Measurements from ENCODE around the gene CACHD1. TPM values are rescaled to one million over a fixed set of nuclear protein-coding genes. Genes with fewer than 3 reads are reported as not detected.
"Not testable (repeated sequence)": the region's sequence is repeated elsewhere in the genome, so short reads cannot be mapped to it uniquely, and the experiment has no call there.

Gene CACHD1
- total and polyA plus RNA-seq, 7 donors = 1.1 to 5.8 (median 2.1) TPM

DNA sequence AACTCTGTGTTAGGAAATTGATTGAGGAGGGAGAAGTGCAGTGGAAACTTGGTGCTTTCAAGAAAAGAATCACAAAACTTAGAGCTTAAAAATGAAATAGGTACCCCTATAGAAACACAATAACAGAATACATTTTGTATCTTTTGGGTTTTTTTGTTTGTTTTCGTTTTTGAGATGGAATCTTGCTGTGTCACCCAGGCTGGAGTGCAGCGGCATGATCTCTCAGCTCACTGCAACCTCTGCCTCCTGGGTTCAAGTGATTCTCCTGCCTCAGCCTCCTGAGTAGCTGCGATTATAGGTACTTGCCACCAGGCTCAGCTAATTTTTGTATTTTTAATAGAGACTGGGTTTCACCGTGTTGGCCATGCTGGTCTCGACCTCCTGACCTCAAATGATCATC, 223.5 kb downstream of the CACHD1 start:
- DNase-seq (no peak), ATAC-seq (no peak)
- intact Hi-C loops (cut with DNase I) = no loop called here
- Histone ChIP-seq H3K27me3 (ENCODE audit: insufficient read depth in 3 of 3, low read length in 2 of 3) (no peaks in the 10 kb centered on the region), H3K4me1 (no peaks in the 10 kb centered on the region), H3K36me3 (ENCODE audit: insufficient read depth in 1 of 2, low read depth in 1 of 2) (peaks cover 4 to 12% of the 10 kb centered on the region in 2 donors), H3K9me3 (no peaks in the 10 kb centered on the region), H3K27ac (no peak overlapping the region), H3K4me3 (no peak overlapping the region)
- WGBS, 3 donors = 88 to 93% (median 93%) methylated on average over 5 of the region's 5 CpGs
- TF ChIP-seq CTCF (IDR thresholded peaks at IDR 0.05) = no peak

DNA sequence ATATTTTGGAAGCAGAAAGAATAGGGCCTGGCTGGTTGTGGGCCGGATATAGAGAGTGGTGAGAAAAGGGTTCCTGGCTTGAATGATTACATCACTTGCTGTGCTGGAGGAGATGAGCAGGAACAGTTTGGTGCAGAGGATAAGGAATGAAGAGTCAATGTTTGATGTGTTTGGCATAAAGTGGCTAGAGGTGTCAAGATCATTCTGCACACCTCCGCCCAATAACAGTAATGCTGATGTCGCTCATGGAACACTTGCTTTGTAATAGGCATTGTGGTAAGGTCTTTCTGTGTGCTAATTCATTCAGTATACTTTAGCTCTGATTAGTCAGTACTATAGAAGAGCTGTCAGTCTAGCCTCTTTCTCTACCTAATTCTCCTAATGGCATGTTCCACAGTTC, 226.9 kb downstream of the CACHD1 start:
- ATAC-seq = no peak
- Histone ChIP-seq H3K27me3 (ENCODE audit: insufficient read depth in 3 of 3, low read length in 2 of 3) (no peaks in the 10 kb centered on the region), H3K4me3 (no peak overlapping the region), H3K4me1 (no peaks in the 10 kb centered on the region), H3K27ac (no peak overlapping the region), H3K9me3 (no peaks in the 10 kb centered on the region), H3K36me3 (ENCODE audit: insufficient read depth in 1 of 2, low read depth in 1 of 2) (peaks cover under 1 to 4% of the 10 kb centered on the region in 2 donors)
- intact Hi-C loops (cut with DNase I) = no loop called here
- WGBS, 3 donors = 98 to 100% (median 98%) methylated on average over 3 of the region's 3 CpGs
- TF ChIP-seq CTCF (IDR thresholded peaks at IDR 0.05) = no peak
- no peak for DNase-seq

GRCh38 chr1:64699327-64699726, 229.4 kb downstream of the CACHD1 start:
- H3K36me3 ChIP-seq (ENCODE audit: insufficient read depth in 1 of 2, low read depth in 1 of 2) = peaks cover 0 to 4% of the 10 kb centered on the region in 2 donors
- no peak for TF ChIP-seq CTCF (IDR thresholded peaks at IDR 0.05)
- ATAC-seq (no peak), DNase-seq (no peak)
- no peaks in the 10 kb centered on the region for H3K4me1 ChIP-seq
- no peaks in the 10 kb centered on the region for H3K9me3 ChIP-seq
- intact Hi-C loops (cut with DNase I) = no loop called here
- 33 to 48% (median 37%) methylated on average over 8 of the region's 8 CpGs for WGBS, 3 donors
- no peaks in the 10 kb centered on the region for H3K27me3 ChIP-seq (ENCODE audit: insufficient read depth in 3 of 3, low read length in 2 of 3)
- no peak overlapping the region for H3K27ac ChIP-seq
- no peak overlapping the region for H3K4me3 ChIP-seq

GRCh38 chr1:64701071-64701470, 231.1 kb downstream of the CACHD1 start:
- no peak for TF ChIP-seq CTCF (IDR thresholded peaks at IDR 0.05)
- no peak overlapping the region for H3K4me3 ChIP-seq
- H3K4me1 ChIP-seq = no peaks in the 10 kb centered on the region
- H3K27ac ChIP-seq = no peak overlapping the region
- DNase-seq = no peak
- intact Hi-C loops (cut with DNase I) = no loop called here
- no peaks in the 10 kb centered on the region for H3K27me3 ChIP-seq (ENCODE audit: insufficient read depth in 3 of 3, low read length in 2 of 3)
- no peak for ATAC-seq
- no peaks in the 10 kb centered on the region for H3K9me3 ChIP-seq
- WGBS, 3 donors = 93 to 95% (median 95%) methylated on average over 5 of the region's 5 CpGs
- H3K36me3 ChIP-seq (ENCODE audit: insufficient read depth in 1 of 2, low read depth in 1 of 2) = no peaks in the 10 kb centered on the region

- no peak for ATAC-seq
- WGBS, 3 donors = 16 to 29% (median 22%) methylated on average over 2 of the region's 2 CpGs
- Histone ChIP-seq H3K4me3 (no peak overlapping the region), H3K36me3 (ENCODE audit: insufficient read depth in 1 of 2, low read depth in 1 of 2) (no peaks in the 10 kb centered on the region), H3K4me1 (no peaks in the 10 kb centered on the region), H3K9me3 (no peaks in the 10 kb centered on the region), H3K27ac (no peak overlapping the region), H3K27me3 (ENCODE audit: insufficient read depth in 3 of 3, low read length in 2 of 3) (no peaks in the 10 kb centered on the region)
- intact Hi-C loops (cut with DNase I) = no loop called here
- no peak for TF ChIP-seq CTCF (IDR thresholded peaks at IDR 0.05)
- no peak for DNase-seq
Measured at GRCh38 chr1:64701886-64702285, 232.0 kb downstream of the CACHD1 start.

DNA sequence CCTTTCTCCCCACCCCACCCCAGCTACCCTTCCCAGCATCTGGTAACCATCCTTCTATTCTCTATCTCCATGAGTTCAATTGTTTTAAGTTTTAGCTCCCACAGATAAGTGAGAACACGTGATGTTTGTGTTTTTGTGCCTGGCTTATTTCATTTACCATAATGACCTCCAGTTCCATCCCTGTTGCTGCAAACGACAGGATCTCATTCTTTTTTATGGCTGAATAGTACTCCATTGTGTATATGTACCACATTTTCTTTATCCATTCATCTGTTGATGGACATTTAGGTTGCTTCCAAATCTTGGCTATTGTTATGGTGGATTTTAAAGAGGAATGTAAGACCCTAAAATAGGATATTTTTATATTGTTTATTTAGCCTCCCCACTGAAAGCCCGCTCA, 232.7 kb downstream of the CACHD1 start:
- H3K9me3 ChIP-seq; intact Hi-C loops (cut with DNase I); H3K4me3 ChIP-seq; H3K27ac ChIP-seq; H3K4me1 ChIP-seq; ATAC-seq; H3K36me3 ChIP-seq (ENCODE audit: insufficient read depth in 1 of 2, low read depth in 1 of 2); DNase-seq; H3K27me3 ChIP-seq (ENCODE audit: insufficient read depth in 3 of 3, low read length in 2 of 3): not testable (repeated sequence)
- 88 to 95% (median 92%) methylated on average over 3 of the region's 3 CpGs for WGBS, 3 donors
